Glutamatergic neuron (in vitro differentiated cells): ENCODE measurements around the gene LAMB3. TPM values are rescaled to one million over a fixed set of nuclear protein-coding genes. Genes with fewer than 3 reads are reported as not detected.

Experiments
- DNase-seq: peaks from one replicate; pipeline ENCODE4 v3.0.0; 2022
- H3K27ac Mint-ChIP-seq: one replicate; pipeline ENCODE4 v1.8.0; 2020; ENCODE audit warnings: mild to moderate bottlenecking, mixed read lengths, inconsistent platforms; ENCODE audit not compliant: unreplicated experiment
- H3K27me3 Mint-ChIP-seq: one replicate; pipeline ENCODE4 v1.8.0; 2020; ENCODE audit warnings: mild to moderate bottlenecking, moderate library complexity, mixed read lengths, inconsistent platforms; ENCODE audit not compliant: unreplicated experiment
- H3K36me3 Mint-ChIP-seq: one replicate; pipeline ENCODE4 v1.8.0; 2020; ENCODE audit warnings: mild to moderate bottlenecking, mixed read lengths, inconsistent platforms; ENCODE audit not compliant: unreplicated experiment
- H3K4me1 Mint-ChIP-seq: one replicate; pipeline ENCODE4 v1.8.0; 2020; ENCODE audit warnings: mild to moderate bottlenecking, low read depth, mixed read lengths, inconsistent platforms; ENCODE audit not compliant: unreplicated experiment
- H3K4me3 Mint-ChIP-seq: one replicate; pipeline ENCODE4 v1.8.0; 2020; ENCODE audit warnings: mild to moderate bottlenecking, mixed read lengths, inconsistent platforms; ENCODE audit not compliant: unreplicated experiment
- H3K9me3 Mint-ChIP-seq: one replicate; pipeline ENCODE4 v1.8.0; 2020; ENCODE audit warnings: mild to moderate bottlenecking, moderate library complexity, mixed read lengths, inconsistent platforms; ENCODE audit not compliant: unreplicated experiment
- total RNA-seq: library from RNA; stranded (reverse); fragmentation: NEBNext Ultra II Directional; extraction: Animal tissue kit (Norgen Biotek cat#: 25700); gene quantifications from one replicate; pipeline ENCODE4 v1.2.1, GENCODE V29; 2021; ENCODE audit not compliant: unreplicated experiment
- TF ChIP-seq, protein P1 (sequence below): fragments of 200-600 bp; sonication (generic); IDR thresholded peaks from one replicate; pipeline ENCODE4 v1.5.0; 2021; ENCODE audit not compliant: partially characterized antibody, unreplicated experiment

Gene LAMB3
- total RNA-seq, 1 donor from 2014 or later, result 0.54 TPM

DNA sequence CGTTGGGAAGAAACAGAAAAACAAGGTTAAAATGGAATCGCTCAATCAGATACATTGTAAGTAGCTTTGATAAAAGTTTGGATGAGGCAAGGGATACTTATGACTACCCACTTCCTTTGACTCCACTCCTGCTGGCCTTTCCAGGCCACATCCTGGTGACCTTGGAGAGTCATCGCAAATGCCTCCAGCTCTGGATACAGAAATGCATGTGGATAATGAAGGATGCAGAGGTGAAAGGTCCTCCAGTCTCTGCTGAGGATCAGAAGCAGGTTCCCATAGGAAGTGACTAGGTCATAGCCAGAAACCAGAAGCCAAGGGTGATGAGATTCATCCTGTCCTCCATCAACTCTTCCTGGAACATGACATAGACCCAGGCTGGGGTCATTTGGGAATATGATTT is 74.9 kb downstream of the LAMB3 start:
- Mint-ChIP-seq H3K9me3 (no peaks in the 10 kb centered on the region), H3K36me3 (no peaks in the 10 kb centered on the region), H3K4me1 (no peaks in the 10 kb centered on the region), H3K4me3 (no peak overlapping the region), H3K27me3 (peaks cover 2% of the 10 kb centered on the region), H3K27ac (no peak overlapping the region)
- TF ChIP-seq, protein P1, sequence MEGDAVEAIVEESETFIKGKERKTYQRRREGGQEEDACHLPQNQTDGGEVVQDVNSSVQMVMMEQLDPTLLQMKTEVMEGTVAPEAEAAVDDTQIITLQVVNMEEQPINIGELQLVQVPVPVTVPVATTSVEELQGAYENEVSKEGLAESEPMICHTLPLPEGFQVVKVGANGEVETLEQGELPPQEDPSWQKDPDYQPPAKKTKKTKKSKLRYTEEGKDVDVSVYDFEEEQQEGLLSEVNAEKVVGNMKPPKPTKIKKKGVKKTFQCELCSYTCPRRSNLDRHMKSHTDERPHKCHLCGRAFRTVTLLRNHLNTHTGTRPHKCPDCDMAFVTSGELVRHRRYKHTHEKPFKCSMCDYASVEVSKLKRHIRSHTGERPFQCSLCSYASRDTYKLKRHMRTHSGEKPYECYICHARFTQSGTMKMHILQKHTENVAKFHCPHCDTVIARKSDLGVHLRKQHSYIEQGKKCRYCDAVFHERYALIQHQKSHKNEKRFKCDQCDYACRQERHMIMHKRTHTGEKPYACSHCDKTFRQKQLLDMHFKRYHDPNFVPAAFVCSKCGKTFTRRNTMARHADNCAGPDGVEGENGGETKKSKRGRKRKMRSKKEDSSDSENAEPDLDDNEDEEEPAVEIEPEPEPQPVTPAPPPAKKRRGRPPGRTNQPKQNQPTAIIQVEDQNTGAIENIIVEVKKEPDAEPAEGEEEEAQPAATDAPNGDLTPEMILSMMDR, result no peak
- DNase-seq, result no peak

DNA sequence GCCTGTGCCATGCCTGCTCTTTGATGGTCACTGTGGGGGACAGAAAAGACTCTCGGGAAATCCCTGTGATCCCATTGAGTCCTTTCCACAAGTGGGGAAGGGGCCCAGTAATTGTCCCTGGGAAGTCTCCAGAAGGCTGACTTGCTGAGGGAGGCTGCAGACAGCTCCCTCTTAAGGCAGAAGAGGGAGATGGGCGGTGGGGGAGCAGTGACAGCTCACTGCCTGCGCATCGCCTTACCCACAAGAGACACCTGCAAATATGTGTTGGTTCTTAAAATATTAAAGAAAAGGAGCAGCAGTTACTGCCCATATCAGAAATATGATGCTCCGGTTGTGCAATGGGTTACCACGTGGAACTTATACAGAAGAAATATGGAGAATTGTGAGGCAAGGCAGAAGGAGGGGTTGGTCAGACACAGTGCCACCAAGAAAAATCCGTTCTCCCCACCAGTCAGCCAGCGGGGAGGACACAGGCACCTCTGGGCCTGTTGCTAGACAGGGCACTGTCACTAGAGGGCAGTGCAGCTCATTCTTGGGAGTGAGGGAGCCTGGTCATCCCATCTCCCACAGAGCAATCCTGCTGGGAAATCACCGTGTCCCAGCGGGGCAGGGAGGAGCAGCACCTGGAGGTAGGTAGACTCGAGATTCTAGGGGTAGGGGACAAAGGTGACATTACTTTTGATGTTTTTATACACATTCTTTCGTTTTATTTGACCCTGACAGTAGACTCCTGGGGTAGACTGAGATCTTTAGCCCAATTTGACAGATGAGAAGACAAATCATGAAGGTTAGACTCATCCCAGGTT is 75.6 kb downstream of the LAMB3 start:
- Mint-ChIP-seq H3K9me3 (peaks cover under 1% of the 10 kb centered on the region), H3K4me3 (no peak overlapping the region), H3K27me3 (peaks cover 2% of the 10 kb centered on the region), H3K4me1 (no peaks in the 10 kb centered on the region), H3K27ac (no peak overlapping the region), H3K36me3 (no peaks in the 10 kb centered on the region)
- TF ChIP-seq, protein P1, result peak; percentile 89
- DNase-seq, result peak; percentile 90

DNA sequence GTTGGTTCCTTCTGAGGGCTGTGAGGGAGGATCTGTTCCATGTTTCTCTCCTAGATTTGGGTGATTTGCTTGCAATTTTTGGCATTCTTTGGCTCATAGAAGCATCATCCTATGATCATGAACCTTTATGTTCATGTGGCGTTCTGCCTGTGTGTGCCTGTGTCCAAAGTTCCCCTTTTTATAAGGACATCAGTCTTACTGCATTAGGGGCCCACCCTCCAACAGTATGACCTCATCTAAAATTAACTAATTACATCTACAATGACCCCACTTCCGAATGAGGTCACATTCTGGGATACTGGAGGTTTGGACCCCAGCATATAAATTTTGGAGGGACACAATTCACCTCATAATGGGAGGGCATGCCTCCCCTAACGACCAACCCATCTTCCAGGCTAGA is 81.5 kb downstream of the LAMB3 start:
- TF ChIP-seq, protein P1, result no peak
- H3K4me3 Mint-ChIP-seq, result no peak overlapping the region
- H3K27me3 Mint-ChIP-seq, result peaks cover 3% of the 10 kb centered on the region
- no peak for DNase-seq
- no peaks in the 10 kb centered on the region for H3K36me3 Mint-ChIP-seq
- peaks cover 4% of the 10 kb centered on the region for H3K9me3 Mint-ChIP-seq
- no peak overlapping the region for H3K27ac Mint-ChIP-seq
- H3K4me1 Mint-ChIP-seq, result peaks cover 2% of the 10 kb centered on the region

DNA sequence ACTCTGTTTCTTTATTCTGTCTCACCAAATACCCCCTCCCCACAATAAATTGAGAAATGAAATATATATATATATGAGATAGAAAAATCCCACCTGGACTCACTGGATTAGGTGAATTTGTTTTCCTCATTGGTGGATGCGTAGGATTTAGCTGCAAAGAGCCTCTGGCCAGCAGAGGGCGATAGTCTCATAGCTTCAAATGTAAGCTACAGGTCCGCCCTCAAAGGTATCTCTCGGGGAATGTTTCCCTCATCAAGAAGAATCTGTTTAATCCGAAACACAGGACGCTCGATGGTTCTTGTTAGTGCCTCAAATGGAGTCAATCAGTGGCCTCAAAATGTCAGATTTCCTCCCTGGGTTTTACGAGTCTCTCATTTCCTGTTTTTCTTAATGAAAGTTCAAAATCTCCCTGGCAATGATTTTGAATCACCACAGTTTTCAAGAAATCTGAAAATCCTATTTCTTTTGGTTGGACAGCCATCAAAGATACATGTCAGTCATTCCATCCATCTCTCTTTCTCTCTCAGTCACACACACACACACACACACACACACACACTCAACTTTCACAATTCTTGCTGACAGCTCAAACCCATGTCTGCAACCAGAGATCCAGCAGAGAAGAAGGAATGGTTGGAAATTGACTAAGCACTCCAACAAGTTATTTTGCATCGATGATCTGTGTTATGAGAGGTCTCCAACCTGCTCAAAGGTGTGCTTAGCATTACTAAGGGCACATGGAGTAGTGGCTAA is 82.6 kb downstream of the LAMB3 start:
- peaks cover 4% of the 10 kb centered on the region for H3K4me1 Mint-ChIP-seq
- TF ChIP-seq, protein P1, result peak; percentile 88
- DNase-seq, result peak; percentile 87
- H3K27me3 Mint-ChIP-seq, result peaks cover 9% of the 10 kb centered on the region
- H3K4me3 Mint-ChIP-seq, result no peak overlapping the region
- no peaks in the 10 kb centered on the region for H3K36me3 Mint-ChIP-seq
- H3K9me3 Mint-ChIP-seq, result peaks cover 4% of the 10 kb centered on the region
- H3K27ac Mint-ChIP-seq, result no peak overlapping the region
